Epithelial cell of prostate (primary cell): ENCODE results near the gene CDK6.
A peak's percentile ranks its signal among the peaks of the same experiment; 100 is the strongest.
"Not testable (repeated sequence)": the region's sequence is repeated elsewhere in the genome, so short reads cannot be mapped to it uniquely, and the experiment has no call there.

Experiments used
- DNase-seq: peaks from one replicate; pipeline ENCODE4 v3.0.0-alpha.2; 2011; ENCODE audit warnings: low read depth, low spot score
- H3K27ac ChIP-seq: fragments of 450-650 bp; 2 replicates; pipeline ENCODE4 v1.5.1; 2017; ENCODE audit warnings: mild to moderate bottlenecking

The CDK6 gene

DNA sequence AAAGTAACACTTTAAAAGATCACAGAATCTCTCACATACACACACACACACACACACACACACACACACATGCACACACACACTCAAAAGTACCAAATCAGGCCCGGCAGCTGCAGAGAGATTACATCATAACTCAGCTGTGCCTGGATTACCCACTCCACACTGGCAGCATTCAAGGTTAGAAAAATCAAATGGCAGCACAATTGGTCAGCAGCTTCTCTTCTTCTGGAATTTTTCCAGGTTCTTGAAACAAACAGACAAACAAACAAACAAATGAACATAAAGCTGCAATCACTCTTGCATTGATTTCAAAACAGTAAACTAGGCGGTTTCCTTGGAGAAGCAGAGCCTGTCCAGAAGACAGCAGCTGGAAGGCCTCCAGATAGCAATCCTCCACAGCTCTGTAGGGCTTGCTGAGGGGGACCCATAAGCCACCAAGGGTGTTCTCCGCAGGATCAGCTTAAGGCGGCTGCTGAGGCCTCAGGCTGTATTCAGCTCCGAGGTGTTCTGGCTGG lies 221.7 kb downstream of the CDK6 start:
- no peak for DNase-seq
- no peak overlapping the region for H3K27ac ChIP-seq

- H3K27ac ChIP-seq = no peak overlapping the region
- DNase-seq = no peak
Observed at GRCh38 chr7:92613720-92614119, 222.7 kb downstream of the CDK6 start.

- no peak overlapping the region for H3K27ac ChIP-seq
- DNase-seq = no peak
Observed at GRCh38 chr7:92613214-92613613, 223.2 kb downstream of the CDK6 start.

DNA sequence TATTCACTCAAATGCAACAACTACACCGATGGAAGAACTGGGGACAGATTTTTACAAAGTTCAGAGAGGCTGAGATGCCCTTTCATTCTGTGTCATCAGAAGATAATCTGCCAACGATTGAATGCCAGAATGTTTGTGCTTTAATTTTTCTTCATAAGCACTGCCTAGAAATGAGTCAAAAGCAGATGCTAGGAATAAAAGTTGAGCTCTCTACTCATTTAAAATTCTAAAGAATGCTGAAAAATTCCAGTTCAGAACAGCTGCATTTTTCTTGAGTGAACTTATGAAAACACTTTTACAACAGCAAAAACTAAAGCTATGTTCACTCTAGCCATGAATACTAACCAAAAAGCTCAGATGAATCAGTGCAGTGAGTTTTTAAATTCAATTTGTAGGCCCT lies 223.9 kb downstream of the CDK6 start:
- no peak overlapping the region for H3K27ac ChIP-seq
- DNase-seq = no peak

DNA sequence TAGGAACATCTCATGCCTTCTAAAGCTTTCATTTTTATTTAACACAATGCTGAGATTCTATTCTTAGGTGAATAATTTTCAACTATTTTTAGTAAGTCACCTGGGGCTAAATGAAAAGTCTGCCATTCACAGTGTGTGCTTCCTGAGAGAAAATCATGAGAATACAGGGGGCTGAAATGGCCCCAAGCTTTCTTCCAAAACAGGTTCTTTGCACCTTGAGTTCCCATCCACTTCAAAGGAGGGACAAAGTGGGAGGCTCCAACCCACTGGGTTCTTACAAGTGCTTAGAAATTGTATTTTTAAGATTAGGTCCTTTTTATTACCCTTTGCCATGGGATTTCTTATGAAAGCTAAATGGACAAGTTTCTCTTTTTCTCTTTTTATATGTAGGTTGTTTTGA lies 224.6 kb downstream of the CDK6 start:
- H3K27ac ChIP-seq = no peak overlapping the region
- no peak for DNase-seq

DNA sequence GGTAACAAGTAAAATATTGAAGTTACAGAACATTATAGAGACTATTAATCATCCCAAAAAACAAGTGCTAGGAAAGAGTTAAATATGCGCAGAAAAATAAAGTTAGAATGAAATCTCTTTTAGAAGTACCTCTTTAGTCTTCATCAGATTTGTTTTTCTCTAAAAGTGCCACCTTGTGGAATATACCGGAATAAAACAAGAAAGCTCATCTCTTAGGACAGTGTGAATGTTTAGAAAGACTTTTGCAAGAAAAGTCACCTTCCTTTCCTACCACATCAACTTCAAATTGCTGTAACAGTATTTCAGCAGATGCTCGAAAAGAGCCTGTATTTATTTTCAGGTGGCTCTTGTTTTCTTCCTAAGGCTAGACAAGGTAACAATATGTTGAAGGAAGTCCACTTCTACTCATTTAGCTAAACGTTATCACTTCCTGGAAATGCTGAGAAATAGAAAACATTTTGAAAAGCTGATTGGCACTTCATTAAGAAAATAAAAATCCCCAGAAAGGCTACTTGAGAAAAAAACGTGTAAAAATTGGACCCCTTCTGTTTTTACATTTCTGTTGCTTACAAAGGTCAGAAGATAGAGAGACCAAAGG lies 226.4 kb downstream of the CDK6 start:
- DNase-seq = no peak

GRCh38 chr7:92608380-92609322 lies 227.7 kb downstream of the CDK6 start:
- DNase-seq = no peak
- H3K27ac ChIP-seq = no peak overlapping the region

More for the DNA sequence above, 226.4 kb downstream of the CDK6 start:
- no peak overlapping the region for H3K27ac ChIP-seq

DNA sequence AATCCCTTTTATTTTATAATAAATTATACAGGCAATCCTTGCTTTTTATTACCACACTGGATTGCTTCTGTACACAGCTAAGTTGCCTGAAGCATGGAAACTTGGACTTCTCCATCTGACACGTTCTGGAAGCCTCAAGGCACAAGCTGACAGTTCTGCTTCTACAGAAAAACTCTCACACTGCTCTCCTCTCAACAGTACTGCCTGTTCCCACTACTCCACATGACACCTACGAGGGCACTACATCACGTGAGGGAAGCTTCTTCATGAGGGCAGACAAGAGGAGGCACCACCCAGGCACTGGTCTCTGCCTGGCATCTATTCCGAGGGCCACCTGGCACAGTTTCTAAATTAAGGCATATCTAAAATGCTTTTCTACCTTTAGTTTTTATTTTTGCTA lies 229.4 kb downstream of the CDK6 start:
- no peak overlapping the region for H3K27ac ChIP-seq
- DNase-seq = no peak

- not testable (repeated sequence) for DNase-seq, H3K27ac ChIP-seq
Observed at GRCh38 chr7:92604517-92604916, 231.9 kb downstream of the CDK6 start.

GRCh38 chr7:92603089-92603445 lies 233.3 kb downstream of the CDK6 start:
- no peak for DNase-seq
- peak overlapping the region; percentile 16 for H3K27ac ChIP-seq

- peak overlapping the region; percentile 16 for H3K27ac ChIP-seq
- DNase-seq = no peak
Observed at GRCh38 chr7:92602352-92603088, 233.9 kb downstream of the CDK6 start.

DNA sequence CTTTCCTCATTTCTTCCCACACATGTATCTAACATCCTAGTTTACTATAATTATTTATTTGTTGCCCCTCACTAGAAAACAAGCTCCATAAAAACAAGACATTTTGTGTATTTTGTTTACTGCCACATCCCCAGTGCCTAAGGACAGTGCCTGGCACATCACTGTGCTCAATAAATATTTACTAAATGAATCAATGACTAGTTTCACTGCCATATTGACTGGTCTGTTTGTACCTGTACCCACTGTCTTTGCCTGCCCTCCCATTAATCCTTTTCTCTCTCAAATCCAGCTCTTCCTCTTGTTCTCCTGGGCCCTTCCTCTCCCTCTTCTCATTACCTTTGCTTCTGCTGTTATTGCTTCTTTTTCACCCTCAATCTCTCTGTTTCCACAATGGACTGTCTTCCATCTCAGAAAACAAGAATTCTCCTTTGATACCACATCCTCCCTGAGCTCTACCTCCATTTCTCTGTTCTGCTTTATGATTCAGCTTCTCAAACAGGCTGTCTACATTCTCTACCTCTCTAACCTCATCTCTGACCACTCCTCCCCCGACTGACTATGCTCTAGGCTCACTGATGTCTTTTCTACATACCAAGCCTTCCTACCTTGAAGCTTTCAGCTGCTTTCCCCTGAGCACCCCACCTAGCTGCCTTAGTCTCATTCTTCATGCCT lies 237.9 kb downstream of the CDK6 start:
- no peak for DNase-seq

DNA sequence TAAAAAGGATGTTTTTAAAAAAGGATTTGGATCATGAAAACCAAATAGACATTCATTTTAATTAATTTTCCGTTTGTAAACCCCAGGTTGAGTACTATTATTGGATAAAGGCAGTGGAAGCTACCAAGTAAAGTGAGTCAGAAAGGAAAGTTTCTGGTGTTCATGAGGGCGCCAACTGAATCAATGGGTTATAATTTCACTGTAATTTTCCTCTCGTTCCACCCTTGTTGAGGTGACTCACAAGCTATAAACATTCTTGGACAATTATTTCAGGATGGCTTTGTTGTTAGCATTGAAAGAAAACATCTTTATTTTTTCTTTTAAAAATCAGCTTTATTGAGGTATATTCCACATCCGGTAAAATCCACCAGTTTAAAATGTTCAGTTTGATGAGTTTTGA lies 241.1 kb downstream of the CDK6 start:
- DNase-seq = peak; percentile 27
- H3K27ac ChIP-seq = no peak overlapping the region

More for the DNA sequence above, 237.9 kb downstream of the CDK6 start:
- no peak overlapping the region for H3K27ac ChIP-seq

- DNase-seq = no peak
- H3K27ac ChIP-seq = no peak overlapping the region
Observed at GRCh38 chr7:92594746-92595145, 241.6 kb downstream of the CDK6 start.

DNA sequence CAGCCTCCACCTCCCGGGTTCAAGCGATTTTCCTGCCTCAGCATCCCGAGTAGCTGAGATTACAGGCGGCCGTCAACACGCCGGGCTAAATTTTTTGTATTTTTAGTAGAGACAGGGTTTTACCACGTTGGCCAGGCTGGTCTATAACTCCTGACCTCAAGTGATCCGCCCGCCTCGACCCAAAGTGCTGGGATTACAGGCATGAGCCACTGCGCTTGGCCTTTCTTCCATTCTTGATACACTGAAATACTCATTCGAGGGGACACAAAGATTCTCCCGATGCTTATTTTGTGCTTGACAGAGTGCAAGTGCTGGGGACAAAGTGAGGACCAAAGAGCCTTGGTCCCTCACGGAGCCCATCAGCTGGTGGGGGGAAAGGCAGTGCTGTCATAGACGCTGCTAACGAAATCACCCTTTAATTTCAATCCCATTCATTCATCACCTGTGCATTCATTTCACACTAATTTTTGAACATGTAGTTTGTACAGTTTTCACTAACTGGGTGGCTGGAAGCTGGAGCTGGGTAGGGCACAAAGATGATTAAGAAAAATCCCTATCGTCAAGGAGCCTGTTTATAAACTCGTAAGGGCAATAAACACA lies 245.6 kb downstream of the CDK6 start:
- DNase-seq = no peak
- no peak overlapping the region for H3K27ac ChIP-seq

DNA sequence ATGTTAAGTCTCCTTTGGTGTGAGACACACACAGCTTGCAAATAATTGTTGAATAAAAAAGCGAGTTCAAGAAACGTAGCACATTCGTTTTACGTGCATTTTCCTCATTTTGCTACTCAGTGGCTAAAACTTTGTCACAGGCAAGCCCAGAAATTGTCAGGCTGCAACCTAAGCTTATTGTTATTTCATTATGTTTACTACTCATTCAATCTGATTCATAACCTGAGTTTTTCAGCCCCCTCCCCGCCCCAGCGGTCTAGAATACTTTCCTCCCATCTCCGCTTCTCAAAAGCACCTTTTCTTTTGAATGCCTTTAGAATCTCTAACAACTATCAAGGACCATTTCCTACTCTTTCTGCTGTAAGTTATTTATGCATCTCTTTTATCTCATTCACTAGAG lies 247.3 kb downstream of the CDK6 start:
- peak overlapping the region; percentile 89 for H3K27ac ChIP-seq
- no peak for DNase-seq

GRCh38 chr7:92588561-92588960 lies 247.8 kb downstream of the CDK6 start:
- H3K27ac ChIP-seq = no peak overlapping the region
- no peak for DNase-seq

GRCh38 chr7:92586841-92587240 lies 249.5 kb downstream of the CDK6 start:
- peak overlapping the region; percentile 42 for H3K27ac ChIP-seq
- DNase-seq = no peak

DNA sequence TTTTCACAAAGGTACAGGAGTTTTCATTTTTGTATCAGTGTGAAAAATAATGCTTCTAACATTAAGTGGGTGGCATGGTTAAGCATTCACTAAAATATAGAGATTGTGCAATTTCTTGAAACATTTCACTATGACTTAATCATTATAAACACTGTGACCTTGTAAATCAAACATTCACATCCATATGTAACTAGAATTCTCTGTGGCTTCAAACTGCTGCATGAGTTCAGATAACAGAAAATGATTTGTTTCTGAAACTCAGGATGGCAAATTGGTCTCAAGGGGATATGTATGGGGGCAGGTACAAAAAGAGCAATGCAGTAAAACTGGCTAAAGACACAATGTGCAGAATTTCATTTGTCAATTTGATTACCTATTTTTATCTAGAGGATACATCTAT lies 250.0 kb downstream of the CDK6 start:
- no peak for DNase-seq
- H3K27ac ChIP-seq = peak overlapping the region; percentile 42

GRCh38 chr7:92584953-92585352 lies 251.4 kb downstream of the CDK6 start:
- DNase-seq = no peak
- H3K27ac ChIP-seq = peak overlapping the region; percentile 42
